Hematopoietic multipotent progenitor cell (in vitro differentiated cells): Measurements from ENCODE around the gene ARHGEF10L. TPM values are rescaled to one million over a fixed set of nuclear protein-coding genes. Genes with fewer than 3 reads are reported as not detected.
"Not testable (repeated sequence)": the region's sequence is repeated elsewhere in the genome, so short reads cannot be mapped to it uniquely, and the experiment has no call there.

Source experiments
- DNase-seq, 3 donors: peaks; one replicate each; pipeline ENCODE4 v3.0.0-alpha.2; 2011 to 2015; ENCODE audit warnings: low read depth in 2 of 3, low spot score in 2 of 3
- total RNA-seq: library from RNA; depleted of rRNA; stranded (reverse); fragments of >200 nt; gene quantifications from one replicate; pipeline ENCODE4 v1.2.3, GENCODE V29; 2012

Gene ARHGEF10L
- total RNA-seq, 1 donor, result 0.27 TPM

DNA sequence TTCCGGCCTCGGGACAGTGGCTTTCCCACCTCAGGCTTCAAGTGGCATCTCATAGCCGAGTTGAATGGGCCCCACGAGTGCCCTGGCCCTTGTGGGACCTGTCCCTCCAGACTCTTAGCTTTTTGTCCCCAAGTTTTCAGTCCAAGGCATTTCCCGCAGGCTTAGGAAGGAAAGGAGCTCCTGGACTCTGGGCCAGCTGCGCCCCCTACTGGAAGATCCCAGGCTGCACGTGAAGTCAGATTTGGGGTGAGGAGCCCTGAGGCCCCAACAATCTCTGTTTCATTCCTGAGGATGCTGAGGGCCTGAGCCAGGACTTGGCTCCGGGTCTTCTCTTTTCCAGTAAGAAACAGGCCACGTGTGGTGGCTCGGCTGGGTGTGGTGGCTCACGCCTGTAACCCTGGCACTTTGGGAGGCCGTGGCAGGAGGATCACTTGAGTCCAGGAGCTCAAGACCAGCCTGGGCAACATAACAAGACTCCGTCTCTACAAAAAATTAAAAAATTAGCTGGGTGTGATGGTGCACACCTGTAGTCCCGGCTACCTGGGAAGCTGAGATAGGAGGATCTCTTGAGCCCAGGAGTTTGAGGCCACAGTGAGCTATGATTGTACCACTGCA, 67.4 kb downstream of the ARHGEF10L start:
- peak in 2 of 3 donors; percentile 46 to 70 for DNase-seq

- no peak for DNase-seq
These were observed 68.4 kb downstream of the ARHGEF10L start for GRCh38 chr1:17607644-17608581.

DNA sequence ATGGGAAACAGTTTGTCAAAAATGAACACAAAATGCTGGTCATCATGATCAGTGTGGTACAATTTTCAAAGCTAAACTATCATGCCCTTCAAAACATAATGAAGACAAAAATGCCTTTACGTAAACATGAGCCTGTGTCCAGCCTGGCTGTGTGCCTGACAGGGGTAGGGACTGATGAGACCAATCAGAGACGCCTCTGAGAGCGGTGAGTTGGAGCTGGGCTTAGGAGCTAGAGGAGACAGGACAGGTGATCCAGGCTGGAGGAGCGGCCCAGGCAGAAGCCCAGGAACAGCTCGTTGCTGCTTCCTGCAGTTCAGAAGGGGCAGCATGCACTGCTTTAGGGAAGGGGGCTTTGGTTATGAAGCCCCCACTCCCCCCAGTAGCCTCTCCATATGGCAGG, 70.0 kb downstream of the ARHGEF10L start:
- DNase-seq, result no peak

DNA sequence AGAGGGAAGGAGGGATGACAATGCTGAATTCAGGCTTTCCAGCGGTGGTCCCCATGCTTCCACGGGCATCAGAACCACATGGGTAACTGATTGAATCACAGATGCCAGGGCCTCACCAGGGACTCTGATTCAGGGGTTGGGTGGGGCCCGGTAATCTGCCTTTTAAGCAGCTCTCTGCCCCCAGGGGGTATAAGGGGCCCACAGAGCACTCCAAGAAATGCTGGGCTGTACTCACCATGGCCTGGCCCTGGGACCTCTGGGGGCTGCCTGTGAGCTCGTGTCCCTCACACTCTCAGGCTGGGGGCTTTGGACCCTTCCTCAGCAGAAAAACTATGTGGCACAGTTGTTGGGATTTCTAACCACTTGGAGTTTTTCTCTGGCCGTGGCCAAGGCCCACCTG, 70.6 kb downstream of the ARHGEF10L start:
- no peak for DNase-seq

- no peak for DNase-seq
These were observed 71.2 kb downstream of the ARHGEF10L start for GRCh38 chr1:17610713-17611112.

GRCh38 chr1:17611991-17612390, 72.5 kb downstream of the ARHGEF10L start:
- DNase-seq, result no peak

- no peak for DNase-seq
These were observed 73.3 kb downstream of the ARHGEF10L start for GRCh38 chr1:17612831-17613230.

GRCh38 chr1:17614586-17614985, 75.1 kb downstream of the ARHGEF10L start:
- DNase-seq, result no peak

GRCh38 chr1:17615157-17615556, 75.7 kb downstream of the ARHGEF10L start:
- DNase-seq, result no peak

GRCh38 chr1:17615959-17616358, 76.5 kb downstream of the ARHGEF10L start:
- DNase-seq, result no peak

GRCh38 chr1:17616731-17617279, 77.3 kb downstream of the ARHGEF10L start:
- DNase-seq, result no peak

DNA sequence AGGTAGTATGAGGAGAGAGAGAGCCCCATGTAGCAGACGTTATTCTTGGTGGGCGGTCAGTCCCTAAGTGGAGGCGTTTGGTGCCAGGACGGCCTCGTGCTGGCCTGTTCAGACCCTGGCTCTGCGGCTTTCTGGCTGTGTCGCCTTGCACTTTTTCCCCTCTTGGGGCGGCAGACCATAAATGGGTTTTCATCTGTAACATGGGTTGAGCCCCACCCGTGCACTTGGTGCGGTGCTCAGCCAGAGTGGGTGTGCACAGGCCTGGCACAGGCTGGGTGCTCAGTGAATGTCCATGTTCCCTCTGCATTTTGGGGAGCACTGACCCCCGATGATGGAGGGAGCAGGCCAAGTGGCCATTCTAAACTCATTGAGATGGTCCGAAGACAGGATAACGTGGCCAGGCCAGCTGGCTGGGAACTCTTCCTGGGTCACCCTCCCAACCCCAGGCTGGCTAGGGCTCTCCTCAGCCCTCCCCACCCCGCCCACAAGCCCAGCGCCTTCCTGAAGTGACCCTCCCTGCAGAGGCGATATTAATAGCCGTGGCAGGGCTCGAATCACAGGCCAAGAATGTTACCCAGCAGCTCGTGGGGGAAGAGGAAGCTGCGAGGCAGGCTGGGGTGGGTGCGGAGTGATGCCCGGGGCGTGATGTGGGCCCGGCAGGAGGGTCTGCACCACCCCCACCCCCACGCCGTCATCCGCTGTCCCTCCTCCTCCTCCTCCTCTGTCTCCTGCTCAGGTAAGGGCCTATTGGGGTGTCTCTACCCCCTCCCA, 78.5 kb downstream of the ARHGEF10L start:
- no peak for DNase-seq

DNA sequence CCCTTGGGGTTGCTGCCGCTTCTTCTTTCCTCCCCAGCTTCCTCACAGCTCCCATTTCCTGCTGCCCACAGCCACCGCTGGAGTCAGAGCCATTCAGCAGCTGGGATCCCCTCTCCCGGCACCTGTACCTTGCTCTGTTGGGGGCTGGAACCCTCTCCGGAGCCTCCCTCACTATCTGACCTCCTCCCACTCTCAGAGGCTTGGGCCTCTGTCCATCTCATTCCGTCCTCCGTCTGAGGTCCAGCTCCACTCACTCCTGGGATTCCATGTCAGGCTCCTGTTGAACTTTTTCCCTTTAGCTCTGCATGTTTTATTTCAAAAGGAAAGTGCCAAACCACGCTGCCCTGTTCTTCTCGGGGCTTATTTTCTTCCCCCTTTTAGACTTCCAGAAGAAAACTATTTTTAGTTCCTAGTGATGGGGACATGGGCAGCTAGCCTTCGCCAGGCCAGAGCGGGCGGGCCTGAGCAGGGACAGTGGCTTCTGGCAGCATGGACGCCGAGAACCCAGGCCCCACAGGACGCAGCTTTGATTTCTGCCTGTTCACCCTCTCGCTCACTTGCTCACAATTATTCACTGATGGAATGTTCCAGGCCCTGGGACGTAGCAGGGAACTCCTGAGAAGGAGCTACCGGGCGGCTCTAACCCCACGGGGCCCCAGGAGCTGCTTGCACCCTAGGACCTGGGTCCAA, 79.2 kb downstream of the ARHGEF10L start:
- no peak for DNase-seq

GRCh38 chr1:17620448-17620847, 81.0 kb downstream of the ARHGEF10L start:
- no peak for DNase-seq

DNA sequence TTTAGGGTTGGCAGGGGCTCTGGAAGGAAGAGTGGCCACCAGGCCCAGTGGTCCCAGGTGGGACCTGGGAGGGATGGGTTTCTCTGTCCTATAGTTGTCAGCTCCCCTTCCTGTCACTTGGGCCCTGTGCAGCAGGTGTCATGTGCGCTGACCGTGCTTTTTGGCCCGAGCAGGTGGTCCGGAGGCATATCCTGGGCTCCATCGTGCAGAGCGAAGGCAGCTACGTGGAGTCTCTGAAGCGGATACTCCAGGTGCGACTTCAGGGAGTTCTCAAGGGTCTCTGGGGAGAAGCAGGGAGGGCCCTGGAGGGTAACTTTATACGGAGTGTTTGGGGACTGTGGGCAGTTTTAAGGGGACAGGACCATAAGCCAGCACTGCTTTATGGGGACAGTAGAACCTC, 82.2 kb downstream of the ARHGEF10L start:
- DNase-seq, result no peak

GRCh38 chr1:17622823-17623222, 83.3 kb downstream of the ARHGEF10L start:
- DNase-seq, result no peak

GRCh38 chr1:17624611-17625233, 85.2 kb downstream of the ARHGEF10L start:
- no peak for DNase-seq

- no peak for DNase-seq
These were observed 87.9 kb downstream of the ARHGEF10L start for GRCh38 chr1:17627239-17628052.

- not testable (repeated sequence) for DNase-seq
These were observed 89.5 kb downstream of the ARHGEF10L start for GRCh38 chr1:17629046-17629445.
